Heart left ventricle (tissue), 13 donors: Measurements from ENCODE around the gene ATCAY.

Experiments
- POLR2A ChIP-seq, 2 donors: fragments of 450-650 bp; IDR thresholded peaks; one replicate each; pipeline ENCODE4 v1.6.1; 2017; ENCODE audit warnings: antibody characterized with exemption in 2 of 2, mild to moderate bottlenecking in 2 of 2, moderate library complexity in 2 of 2
- TF ChIP-seq, protein P1 (sequence below), 12 donors: fragments of 200-600 bp; sonication (generic) in 4 of 12; IDR thresholded peaks; one replicate each; pipeline versions ENCODE4 v1.5.0 to v1.8.0; 2018 to 2022; ENCODE audit warnings: antibody characterized with exemption in 12 of 12, mild to moderate bottlenecking in 5 of 12
- donor health status: ischemic (EF 13 %, LVEDD 7.1; RV severe dilation, severe dysfunction).
- donor health status: DM: no; HTN: yes; CAD: no.
- donor health status: DM: no; HTN: no; CAD: no.
- donor health status: ischemic (EF 25% LVEDD 6.9; RV normal size, moderate dysfunction).
- donor health status: ischemic (EF 25% LVEDD 5.7; RV mildly dilated, moderate dysfunction).
- donor health status: ischemic (EF 35%, LVEDD 5.7; RV mildly dilated, moderate dysfunction).
- donor health status: nonischemic (EF 11% LVEDD 7.7; RV severe dilation, severe dysfunction).
- donor health status: DM: yes; HTN: yes; CAD: no.
- donor health status: PGD.
- donor health status: ischemic (EF 29% LVEDD 5.4; RV normal size, mild dysfunction).
- donor health status: nonischemic (EF 23%, LVEDD 6.1; RV moderate dilation, normal function).

DNA sequence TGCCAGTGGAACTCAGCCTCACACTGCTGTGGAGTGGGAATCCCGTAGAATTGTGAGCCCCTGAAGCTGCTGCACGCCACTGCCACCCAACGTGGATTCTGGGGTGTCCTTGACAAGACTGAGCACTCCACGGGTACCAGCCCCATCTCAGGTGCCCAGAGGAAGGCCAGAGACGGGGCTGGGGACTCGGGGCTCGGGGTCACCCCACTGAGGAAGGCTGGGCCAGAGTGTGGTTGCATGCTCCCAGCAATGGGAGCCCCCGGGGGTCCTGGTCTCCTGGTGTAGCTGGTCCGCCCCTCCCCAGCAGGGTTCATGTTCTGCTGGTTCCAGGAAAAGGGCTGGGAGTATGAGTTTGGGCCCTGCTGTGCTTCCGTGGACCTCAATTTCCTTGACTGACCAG lies 75.2 kb downstream of the ATCAY start:
- TF ChIP-seq, protein P1, sequence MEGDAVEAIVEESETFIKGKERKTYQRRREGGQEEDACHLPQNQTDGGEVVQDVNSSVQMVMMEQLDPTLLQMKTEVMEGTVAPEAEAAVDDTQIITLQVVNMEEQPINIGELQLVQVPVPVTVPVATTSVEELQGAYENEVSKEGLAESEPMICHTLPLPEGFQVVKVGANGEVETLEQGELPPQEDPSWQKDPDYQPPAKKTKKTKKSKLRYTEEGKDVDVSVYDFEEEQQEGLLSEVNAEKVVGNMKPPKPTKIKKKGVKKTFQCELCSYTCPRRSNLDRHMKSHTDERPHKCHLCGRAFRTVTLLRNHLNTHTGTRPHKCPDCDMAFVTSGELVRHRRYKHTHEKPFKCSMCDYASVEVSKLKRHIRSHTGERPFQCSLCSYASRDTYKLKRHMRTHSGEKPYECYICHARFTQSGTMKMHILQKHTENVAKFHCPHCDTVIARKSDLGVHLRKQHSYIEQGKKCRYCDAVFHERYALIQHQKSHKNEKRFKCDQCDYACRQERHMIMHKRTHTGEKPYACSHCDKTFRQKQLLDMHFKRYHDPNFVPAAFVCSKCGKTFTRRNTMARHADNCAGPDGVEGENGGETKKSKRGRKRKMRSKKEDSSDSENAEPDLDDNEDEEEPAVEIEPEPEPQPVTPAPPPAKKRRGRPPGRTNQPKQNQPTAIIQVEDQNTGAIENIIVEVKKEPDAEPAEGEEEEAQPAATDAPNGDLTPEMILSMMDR (IDR thresholded peaks at IDR 0.05), result no peak
- TF ChIP-seq POLR2A (IDR thresholded peaks at IDR 0.05), result no peak
